Stomach (tissue), 4 donors: ENCODE data around the gene ORM1.

Experiments
- POLR2A ChIP-seq, 4 donors: fragments of 450-650 bp; IDR thresholded peaks; one replicate each; pipeline ENCODE4 v1.6.1; 2016; ENCODE audit warnings: antibody characterized with exemption in 4 of 4, control low read depth in 2 of 4, mild to moderate bottlenecking in 1 of 4, moderate library complexity in 1 of 4
- POLR2AphosphoS5 ChIP-seq, 3 donors: sonication (generic); formaldehyde crosslinking; IDR thresholded peaks; one replicate each; pipeline ENCODE4 v1.6.1; 2016; ENCODE audit warnings: antibody characterized with exemption in 3 of 3
- TF ChIP-seq, protein P1 (sequence below), 7 experiments: fragments of 450-650 bp in 4 of 7; fragments of 200-600 bp in 3 of 7; sonication (generic) in 3 of 7; IDR thresholded peaks; one replicate each; pipeline ENCODE4 v1.5.1; 2016 to 2019; ENCODE audit warnings: antibody characterized with exemption in 7 of 7, control low read depth in 2 of 7, mild to moderate bottlenecking in 1 of 7

GRCh38 chr9:114369216-114370130, 46.6 kb downstream of the ORM1 start:
- TF ChIP-seq POLR2AphosphoS5 (IDR thresholded peaks at IDR 0.05) = no peak
- TF ChIP-seq, protein P1, sequence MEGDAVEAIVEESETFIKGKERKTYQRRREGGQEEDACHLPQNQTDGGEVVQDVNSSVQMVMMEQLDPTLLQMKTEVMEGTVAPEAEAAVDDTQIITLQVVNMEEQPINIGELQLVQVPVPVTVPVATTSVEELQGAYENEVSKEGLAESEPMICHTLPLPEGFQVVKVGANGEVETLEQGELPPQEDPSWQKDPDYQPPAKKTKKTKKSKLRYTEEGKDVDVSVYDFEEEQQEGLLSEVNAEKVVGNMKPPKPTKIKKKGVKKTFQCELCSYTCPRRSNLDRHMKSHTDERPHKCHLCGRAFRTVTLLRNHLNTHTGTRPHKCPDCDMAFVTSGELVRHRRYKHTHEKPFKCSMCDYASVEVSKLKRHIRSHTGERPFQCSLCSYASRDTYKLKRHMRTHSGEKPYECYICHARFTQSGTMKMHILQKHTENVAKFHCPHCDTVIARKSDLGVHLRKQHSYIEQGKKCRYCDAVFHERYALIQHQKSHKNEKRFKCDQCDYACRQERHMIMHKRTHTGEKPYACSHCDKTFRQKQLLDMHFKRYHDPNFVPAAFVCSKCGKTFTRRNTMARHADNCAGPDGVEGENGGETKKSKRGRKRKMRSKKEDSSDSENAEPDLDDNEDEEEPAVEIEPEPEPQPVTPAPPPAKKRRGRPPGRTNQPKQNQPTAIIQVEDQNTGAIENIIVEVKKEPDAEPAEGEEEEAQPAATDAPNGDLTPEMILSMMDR (IDR thresholded peaks at IDR 0.05) = no peak
- no peak for TF ChIP-seq POLR2A (IDR thresholded peaks at IDR 0.05)
